Measurements from ENCODE around the gene CLTB. TPM values are rescaled to one million over a fixed set of nuclear protein-coding genes. Genes with fewer than 3 reads are reported as not detected.

The CLTB gene
- total and polyA plus RNA-seq, 2 of the 4 experiments (the other 2 are of a cell fraction) = 87.6 to 99.9 TPM

- Histone ChIP-seq H3K36me3 (ENCODE audit: control insufficient read depth, insufficient read depth, low read length) (peaks cover 29% of the 10 kb centered on the region), H2BK5ac (ENCODE audit: low read depth, low read length, poor library complexity, severe bottlenecking) (no peak overlapping the region), H3K4ac (ENCODE audit: low read depth, low read length) (no peak overlapping the region), H3K18ac (ENCODE audit: low read depth, low read length) (no peak overlapping the region), H3K23ac (ENCODE audit: low read depth, low read length) (no peak overlapping the region), H4K8ac (ENCODE audit: low read depth in 2 of 2, low read length in 2 of 2) (no peak overlapping the region), H2AK9ac (replicated peaks; ENCODE audit: low read depth, low read length, poor library complexity) (peak overlapping the region; percentile 9), H3K4me3 (ENCODE audit: insufficient read depth, low read depth, low read length) (no peak overlapping the region), H3K4me1 (ENCODE audit: control insufficient read depth, insufficient read depth, low read length) (no peaks in the 10 kb centered on the region), H2AK5ac (ENCODE audit: low read depth, low read length) (no peak overlapping the region), H3K56ac (ENCODE audit: extremely low read depth, insufficient read depth, low read length) (no peak overlapping the region), H3K14ac (replicated peaks; ENCODE audit: low read depth, low read length) (no peak overlapping the region), H3K27ac (ENCODE audit: insufficient read depth, low read length) (no peak overlapping the region), H2BK15ac (ENCODE audit: low read depth, low read length) (no peak overlapping the region), H2BK120ac (ENCODE audit: low read depth, low read length) (no peak overlapping the region), H3K4me2 (ENCODE audit: low read depth, low read length) (no peak overlapping the region), H4K91ac (ENCODE audit: insufficient read depth, low read depth, low read length) (no peak overlapping the region), H4K5ac (ENCODE audit: low read depth, low read length) (no peak overlapping the region), H3K79me1 (ENCODE audit: low read depth in 1 of 2, low read length in 2 of 2) (peaks cover 16 to 19% of the 10 kb centered on the region in 2 experiments), H3K9me3 (ENCODE audit: control insufficient read depth, insufficient read depth, low read length) (no peaks in the 10 kb centered on the region), H4K20me1 (ENCODE audit: insufficient read depth, low read length) (peaks cover 6% of the 10 kb centered on the region), H3K9me1 (ENCODE audit: insufficient read depth, low read length) (peaks cover under 1% of the 10 kb centered on the region; the same call in 1 of the 2 replicates), H2BK20ac (ENCODE audit: low read depth, low read length) (no peak overlapping the region), H2AFZ (replicated peaks; ENCODE audit: low read length, poor library complexity) (no peak overlapping the region), H3K27me3 (ENCODE audit: control insufficient read depth, insufficient read depth, low read length) (no peaks in the 10 kb centered on the region), H3K9ac (ENCODE audit: low read depth, low read length) (no peak overlapping the region)
- TF ChIP-seq CEBPB (IDR thresholded peaks at IDR 0.05; ENCODE audit: low read depth, low read length) (no peak), ELK1 (IDR thresholded peaks at IDR 0.05; ENCODE audit: borderline replicate concordance, low read depth, low read length) (no peak), BHLHE40 (IDR thresholded peaks at IDR 0.05; ENCODE audit: low read depth, low read length) (no peak), CTCF (conservative IDR thresholded peaks at IDR 0.05; ENCODE audit: low read depth, low read length) (no peak), POLR2A (IDR thresholded peaks at IDR 0.05; ENCODE audit: low read depth, low read length) (no peak), MAFK (IDR thresholded peaks at IDR 0.05; ENCODE audit: low read depth, low read length) (no peak), RCOR1 (IDR thresholded peaks at IDR 0.05; ENCODE audit: insufficient replicate concordance, low read length) (no peak), SMC3 (IDR thresholded peaks at IDR 0.05; ENCODE audit: low read depth, low read length) (no peak), RAD21 (IDR thresholded peaks at IDR 0.05; ENCODE audit: low read length) (no peak), MXI1 (IDR thresholded peaks at IDR 0.05; ENCODE audit: borderline replicate concordance, low read depth, low read length) (no peak)
- TF ChIP-seq, protein P1, sequence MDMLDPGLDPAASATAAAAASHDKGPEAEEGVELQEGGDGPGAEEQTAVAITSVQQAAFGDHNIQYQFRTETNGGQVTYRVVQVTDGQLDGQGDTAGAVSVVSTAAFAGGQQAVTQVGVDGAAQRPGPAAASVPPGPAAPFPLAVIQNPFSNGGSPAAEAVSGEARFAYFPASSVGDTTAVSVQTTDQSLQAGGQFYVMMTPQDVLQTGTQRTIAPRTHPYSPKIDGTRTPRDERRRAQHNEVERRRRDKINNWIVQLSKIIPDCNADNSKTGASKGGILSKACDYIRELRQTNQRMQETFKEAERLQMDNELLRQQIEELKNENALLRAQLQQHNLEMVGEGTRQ (IDR thresholded peaks at IDR 0.05; ENCODE audit: low read depth, low read length) = no peak
- intact Hi-C loops (cut with micrococcal nuclease) (no loop called here), dilution Hi-C loops (cut with HindIII; ENCODE audit: low sequenced_read_pairs, unreplicated experiment) (no loop called here), in situ Hi-C loops (cut with MboI; ENCODE audit: low sequenced_read_pairs) (no loop called here)
- ATAC-seq (ENCODE audit: low read depth) (no peak; the same call in 1 of the 2 replicates), DNase-seq (no peak)
- BruUV-seq (replicated peaks) = no TSS peak
- CTCF ChIA-PET = no interaction called here
- POLR2A ChIA-PET (ENCODE audit: unreplicated experiment) = interaction anchor here (0.6 kb wide), 1 partner anchor 18 kb away, joined by 5 read pairs; the partner anchor contains the start of gene NOP16
- 91% methylated on average over 5 of the region's 20 CpGs; no CpG with 5 or more reads in 1 of the 2 experiments for WGBS, 2 experiments (ENCODE audit: extremely low coverage in 2 of 2, insufficient read length in 1 of 2)
Measured at GRCh38 chr5:176405656-176406435, 10.5 kb downstream of the CLTB start.

Measured in IMR-90 (cell line).